CD14-positive monocyte (primary cell): ENCODE measurements around the gene FGF4. TPM values are rescaled to one million over a fixed set of nuclear protein-coding genes. Genes with fewer than 3 reads are reported as not detected.

Source experiments
- DNase-seq, 3 donors: peaks; one replicate each; pipeline ENCODE4 v3.0.0-alpha.2; 2011 to 2022
- H2AFZ ChIP-seq: 2 replicates; pipeline ENCODE4 v1.6.0; 2012; ENCODE audit warnings: mild to moderate bottlenecking, low read depth, low read length, inconsistent platforms; ENCODE audit not compliant: insufficient read depth, poor library complexity, severe bottlenecking
- H3K27ac ChIP-seq, 2 donors: 1 replicate in 1 of 2; 2 replicates in 1 of 2; pipeline ENCODE4 v1.5.1; 2012 to 2013; ENCODE audit warnings: low read length in 2 of 2, control low read depth in 1 of 2, inconsistent platforms in 1 of 2, low read depth in 1 of 2, mild to moderate bottlenecking in 1 of 2
- H3K27me3 ChIP-seq, 2 donors: one replicate each; pipeline versions ENCODE4 v1.6.0 to v1.6.1; 2011 to 2013; ENCODE audit warnings: low read length in 2 of 2; ENCODE audit not compliant: control insufficient read depth in 2 of 2, insufficient read depth in 2 of 2
- H3K36me3 ChIP-seq, 2 donors: replicated peaks in 1 of 2; 1 replicate in 1 of 2; 2 replicates in 1 of 2; pipeline versions ENCODE4 v1.5.1 to v1.6.1; 2012 to 2013; ENCODE audit warnings: low read length in 2 of 2, control low read depth in 1 of 2, inconsistent platforms in 1 of 2, mild to moderate bottlenecking in 1 of 2; ENCODE audit not compliant: insufficient read depth in 2 of 2, control insufficient read depth in 1 of 2
- H3K4me1 ChIP-seq, 2 donors: 1 replicate in 1 of 2; 2 replicates in 1 of 2; pipeline versions ENCODE4 v1.5.1 to v1.6.1; 2012 to 2013; ENCODE audit warnings: low read length in 2 of 2, control low read depth in 1 of 2, inconsistent platforms in 1 of 2, mild to moderate bottlenecking in 1 of 2, moderate library complexity in 1 of 2; ENCODE audit not compliant: insufficient read depth in 2 of 2, control insufficient read depth in 1 of 2
- H3K4me2 ChIP-seq: replicated peaks from 2 replicates; pipeline ENCODE3; 2012; ENCODE audit warnings: low read length, moderate library complexity, mild to moderate bottlenecking; ENCODE audit not compliant: poor library complexity, severe bottlenecking; ENCODE audit errors: extremely low read depth
- H3K4me3 ChIP-seq, 3 experiments: fragments of 200-600 bp in 1 of 3; sonication (generic) in 1 of 3; replicated peaks in 1 of 3; 1 replicate in 2 of 3; 2 replicates in 1 of 3; pipeline ENCODE4 v1.5.1; 2011 to 2013; ENCODE audit warnings: low read length in 3 of 3, mild to moderate bottlenecking in 3 of 3, control low read depth in 2 of 3, low read depth in 2 of 3, inconsistent platforms in 1 of 3, moderate library complexity in 1 of 3
- H3K79me2 ChIP-seq: 2 replicates; pipeline ENCODE4 v1.6.0; 2012; ENCODE audit warnings: mild to moderate bottlenecking, control low read depth, inconsistent platforms, low read length, moderate library complexity; ENCODE audit not compliant: insufficient read depth
- H3K9ac ChIP-seq: 2 replicates; pipeline ENCODE4 v1.6.0; 2017; ENCODE audit warnings: low read length, mild to moderate bottlenecking; ENCODE audit not compliant: insufficient read depth, poor library complexity, severe bottlenecking
- H3K9me3 ChIP-seq, 2 donors: replicated peaks in 1 of 2; 1 replicate in 1 of 2; 2 replicates in 1 of 2; pipeline versions ENCODE4 v1.5.1 to v1.6.1; 2012 to 2013; ENCODE audit warnings: low read length in 2 of 2, control low read depth in 1 of 2; ENCODE audit not compliant: control insufficient read depth in 1 of 2, insufficient read depth in 1 of 2
- H4K20me1 ChIP-seq: 2 replicates; pipeline ENCODE4 v1.6.0; 2012; ENCODE audit warnings: mild to moderate bottlenecking, low read length, control low read depth, moderate library complexity; ENCODE audit not compliant: insufficient read depth
- H3K27ac Mint-ChIP-seq, 7 donors: one replicate each; pipeline ENCODE4 v1.8.0; 2020; ENCODE audit warnings: mild to moderate bottlenecking in 7 of 7, mixed read lengths in 7 of 7, moderate library complexity in 6 of 7, inconsistent platforms in 2 of 7
- H3K27me3 Mint-ChIP-seq, 3 donors: one replicate each; pipeline ENCODE4 v1.8.0; 2021 to 2022; ENCODE audit warnings: low read depth in 3 of 3, mild to moderate bottlenecking in 3 of 3, mixed read lengths in 3 of 3, moderate library complexity in 3 of 3, inconsistent platforms in 1 of 3
- H3K36me3 Mint-ChIP-seq, 2 donors: one replicate each; pipeline ENCODE4 v1.8.0; 2020; ENCODE audit warnings: mixed read lengths in 2 of 2, inconsistent platforms in 1 of 2, mild to moderate bottlenecking in 1 of 2
- H3K4me1 Mint-ChIP-seq: one replicate; pipeline ENCODE4 v1.8.0; 2020; ENCODE audit warnings: mild to moderate bottlenecking, mixed read lengths
- H3K4me3 Mint-ChIP-seq, 2 donors: one replicate each; pipeline ENCODE4 v1.8.0; 2020; ENCODE audit warnings: mild to moderate bottlenecking in 2 of 2, mixed read lengths in 2 of 2, moderate library complexity in 1 of 2
- H3K9me3 Mint-ChIP-seq, 7 donors: one replicate each; pipeline ENCODE4 v1.8.0; 2020 to 2022; ENCODE audit warnings: mixed read lengths in 7 of 7, mild to moderate bottlenecking in 6 of 7, moderate library complexity in 6 of 7, inconsistent platforms in 2 of 7
- WGBS: methylation state at CpG from one replicate; pipeline ENCODE4 v1.1.5; 2013; ENCODE audit warnings: missing lambda C conversion rate; ENCODE audit not compliant: insufficient coverage; 5-methylcytosine and 5-hydroxymethylcytosine counted together
- intact Hi-C, 2 donors: fragments of 100-400 bp; cut with micrococcal nuclease; formaldehyde crosslinking; loops; one replicate each; pipeline versions ENCODE4 v1.15.0 to v1.15.1; 2023
- polyA plus RNA-seq, 3 donors: library from polyadenylated mRNA; depleted of rRNA in 1 of 3; unstranded in 2 of 3; stranded (reverse) in 1 of 3; fragments of 300-500 nt in 2 of 3; fragments of >200 nt in 1 of 3; fragmentation: Illumina TruSeq in 2 of 3; gene quantifications; 1 replicate in 2 of 3; 2 replicates in 1 of 3; pipeline ENCODE4 v1.2.3, GENCODE V29; 2012 to 2021
- TF ChIP-seq, protein P1 (sequence below): fragments of 200-600 bp; IDR thresholded peaks from one replicate; pipeline ENCODE4 v1.8.0; 2022; ENCODE audit warnings: antibody characterized with exemption, mild to moderate bottlenecking

FGF4 gene
- polyA plus RNA-seq, 3 donors = not detected

DNA sequence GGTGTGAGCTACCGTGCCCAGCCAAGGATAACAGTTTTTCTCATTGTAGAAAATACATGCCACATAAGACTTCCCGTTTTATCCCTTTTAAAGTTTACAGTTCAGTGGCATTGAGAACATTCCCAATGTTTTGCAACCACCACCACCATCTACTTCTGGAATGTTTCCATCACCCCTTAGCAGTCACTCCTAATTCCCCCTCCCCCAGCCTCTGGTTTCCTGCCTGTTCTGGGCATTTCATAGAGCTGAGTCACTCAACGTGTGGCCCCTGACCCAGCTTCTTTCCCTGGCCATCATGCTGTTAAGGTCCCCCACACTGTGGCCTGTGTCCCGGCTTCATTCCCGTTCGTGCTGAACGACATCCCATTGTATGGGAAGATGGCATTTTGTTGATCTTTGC, 30.7 kb downstream of the FGF4 start:
- intact Hi-C loops = loop anchor here in 1 of 2 donors (10.0 kb wide), 1 partner anchor 60 kb away; no protein-coding TSS in a partner anchor
- H3K9me3 Mint-ChIP-seq = peaks cover 0 to 3% (median 0%) of the 10 kb centered on the region in 7 donors
- Histone ChIP-seq H3K79me2 (no peaks in the 10 kb centered on the region), H3K4me3 (no peak overlapping the region), H4K20me1 (no peaks in the 10 kb centered on the region), H3K27ac (no peak overlapping the region), H3K9ac (no peak overlapping the region), H3K9me3 (no peaks in the 10 kb centered on the region), H3K36me3 (no peaks in the 10 kb centered on the region), H3K4me1 (no peaks in the 10 kb centered on the region), H2AFZ (no peak overlapping the region), H3K27me3 (no peaks in the 10 kb centered on the region), H3K4me2 (no peak overlapping the region)
- no peak for DNase-seq
- H3K36me3 Mint-ChIP-seq = no peaks in the 10 kb centered on the region
- no peak overlapping the region for H3K4me3 Mint-ChIP-seq
- TF ChIP-seq, protein P1, sequence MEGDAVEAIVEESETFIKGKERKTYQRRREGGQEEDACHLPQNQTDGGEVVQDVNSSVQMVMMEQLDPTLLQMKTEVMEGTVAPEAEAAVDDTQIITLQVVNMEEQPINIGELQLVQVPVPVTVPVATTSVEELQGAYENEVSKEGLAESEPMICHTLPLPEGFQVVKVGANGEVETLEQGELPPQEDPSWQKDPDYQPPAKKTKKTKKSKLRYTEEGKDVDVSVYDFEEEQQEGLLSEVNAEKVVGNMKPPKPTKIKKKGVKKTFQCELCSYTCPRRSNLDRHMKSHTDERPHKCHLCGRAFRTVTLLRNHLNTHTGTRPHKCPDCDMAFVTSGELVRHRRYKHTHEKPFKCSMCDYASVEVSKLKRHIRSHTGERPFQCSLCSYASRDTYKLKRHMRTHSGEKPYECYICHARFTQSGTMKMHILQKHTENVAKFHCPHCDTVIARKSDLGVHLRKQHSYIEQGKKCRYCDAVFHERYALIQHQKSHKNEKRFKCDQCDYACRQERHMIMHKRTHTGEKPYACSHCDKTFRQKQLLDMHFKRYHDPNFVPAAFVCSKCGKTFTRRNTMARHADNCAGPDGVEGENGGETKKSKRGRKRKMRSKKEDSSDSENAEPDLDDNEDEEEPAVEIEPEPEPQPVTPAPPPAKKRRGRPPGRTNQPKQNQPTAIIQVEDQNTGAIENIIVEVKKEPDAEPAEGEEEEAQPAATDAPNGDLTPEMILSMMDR = no peak
- WGBS = 68% methylated on average over 7 of the region's 7 CpGs
- no peak overlapping the region for H3K27ac Mint-ChIP-seq
- H3K27me3 Mint-ChIP-seq = peaks cover 4 to 13% (median 6%) of the 10 kb centered on the region in 3 donors
- no peaks in the 10 kb centered on the region for H3K4me1 Mint-ChIP-seq

DNA sequence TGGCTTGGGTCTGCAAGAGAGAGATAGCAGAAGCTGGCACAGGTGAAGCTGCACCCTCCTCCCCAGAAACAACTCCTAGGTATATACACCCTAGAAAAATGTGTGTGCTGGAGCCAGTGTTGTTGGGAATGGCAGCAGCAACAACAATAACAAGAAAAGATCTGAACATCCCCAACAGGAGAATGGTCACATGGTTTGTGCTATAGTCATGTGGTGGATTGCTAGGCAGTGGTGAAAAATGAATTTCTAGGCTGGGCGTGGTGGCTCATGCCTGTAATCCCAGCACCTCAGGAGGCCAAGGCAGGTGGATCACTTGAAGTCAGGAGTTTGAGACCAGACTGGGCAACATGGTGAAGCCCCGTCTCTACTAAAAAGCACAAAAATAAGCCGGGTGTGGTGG, 40.3 kb downstream of the FGF4 start:
- WGBS = 96% methylated on average over 3 of the region's 3 CpGs
- DNase-seq = no peak
- Histone ChIP-seq H3K9ac (no peak overlapping the region), H3K36me3 (no peaks in the 10 kb centered on the region), H3K4me1 (no peaks in the 10 kb centered on the region), H3K4me2 (no peak overlapping the region), H4K20me1 (no peaks in the 10 kb centered on the region), H3K4me3 (no peak overlapping the region), H3K9me3 (peaks cover 0 to 29% of the 10 kb centered on the region in 2 donors), H3K27me3 (no peaks in the 10 kb centered on the region), H3K27ac (no peak overlapping the region), H2AFZ (no peak overlapping the region), H3K79me2 (no peaks in the 10 kb centered on the region)
- intact Hi-C loops = no loop called here
- H3K36me3 Mint-ChIP-seq = no peaks in the 10 kb centered on the region
- H3K4me1 Mint-ChIP-seq = no peaks in the 10 kb centered on the region
- H3K27me3 Mint-ChIP-seq = peaks cover 13 to 18% (median 18%) of the 10 kb centered on the region in 3 donors
- no peak overlapping the region for H3K4me3 Mint-ChIP-seq
- peaks cover 12 to 29% (median 19%) of the 10 kb centered on the region in 7 donors for H3K9me3 Mint-ChIP-seq
- TF ChIP-seq, protein P1 = no peak
- H3K27ac Mint-ChIP-seq = no peak overlapping the region
